Activated CD4-positive, CD25-positive, alpha-beta regulatory T cell treated with anti-CD3 and anti-CD28 coated beads, Interleukin-2, amount 50 U/mL, for 16 hours (primary cell): ENCODE data around the gene JUND.
A peak's percentile ranks its signal among the peaks of the same experiment; 100 is the strongest.

ENCODE experiments used
- DNase-seq: peaks from one replicate; pipeline ENCODE4 v3.0.0-alpha.2; 2020; ENCODE audit warnings: low read depth, low spot score

The JUND gene

GRCh38 chr19:18308948-18309325 lies 27.5 kb upstream of the JUND start:
- DNase-seq = no peak

DNA sequence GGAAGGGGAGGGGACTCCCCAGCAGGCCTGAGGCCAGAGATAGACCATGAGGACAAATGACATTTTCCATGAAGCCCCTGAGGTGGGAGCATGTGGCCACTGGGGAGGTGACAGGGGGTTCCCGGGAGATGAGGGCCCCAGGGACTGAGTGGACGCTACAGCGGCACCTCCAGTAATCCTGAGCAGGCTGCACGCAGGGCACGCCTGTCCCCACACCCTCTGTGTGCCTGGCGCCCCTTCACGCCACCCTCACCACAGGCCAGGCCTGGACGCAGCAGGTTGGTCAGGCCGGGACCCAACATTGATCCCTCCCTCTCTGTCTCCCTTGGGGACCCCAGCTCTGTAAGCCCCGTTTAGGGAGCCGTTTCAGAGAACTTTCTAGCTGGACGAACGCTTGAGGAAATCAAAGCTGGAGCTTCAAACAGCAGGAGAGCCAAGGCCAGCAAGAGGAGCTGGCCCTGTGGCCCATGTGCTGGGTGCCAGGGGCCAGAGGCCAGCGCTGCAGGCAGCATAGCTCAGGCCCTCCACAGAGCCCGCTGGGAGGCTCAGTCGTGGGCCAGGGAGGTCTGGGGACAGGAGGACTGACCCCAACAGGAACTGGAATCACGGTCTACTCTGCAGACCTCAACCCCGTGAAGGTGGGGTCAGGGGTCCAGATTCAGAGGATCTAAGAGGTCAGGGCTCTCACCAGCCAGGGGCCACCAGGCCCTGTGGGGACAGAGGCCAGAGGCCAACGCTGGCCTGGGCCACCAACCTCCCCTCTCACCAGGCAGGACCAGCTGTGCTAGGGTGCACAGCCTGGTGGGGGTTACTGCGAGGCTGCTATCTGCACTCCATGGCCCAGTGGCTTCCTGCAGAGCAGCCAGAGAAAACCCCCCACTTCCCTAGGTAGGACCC lies 26.9 kb upstream of the JUND start:
- no peak for DNase-seq

DNA sequence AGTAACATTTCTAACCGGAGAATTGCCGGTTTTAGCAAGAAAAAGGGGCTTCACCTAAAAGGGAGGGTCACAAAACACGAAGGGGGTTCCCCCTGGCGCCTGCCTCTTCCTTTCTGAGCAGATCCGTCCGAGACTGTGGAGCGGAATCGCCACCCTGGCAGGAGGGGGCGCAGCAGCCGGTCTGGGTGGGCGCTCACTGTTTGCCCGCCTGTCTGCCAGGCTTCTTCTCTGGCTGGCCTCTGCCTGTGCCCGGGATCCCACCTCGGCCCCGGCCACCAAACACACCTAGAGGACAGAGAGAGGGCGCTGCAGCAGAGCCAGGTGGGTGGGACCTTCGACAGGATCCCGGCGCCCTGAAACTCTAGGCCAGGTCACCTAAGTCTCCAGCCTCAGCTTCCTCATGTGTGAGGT lies 25.9 kb upstream of the JUND start:
- DNase-seq = no peak

DNA sequence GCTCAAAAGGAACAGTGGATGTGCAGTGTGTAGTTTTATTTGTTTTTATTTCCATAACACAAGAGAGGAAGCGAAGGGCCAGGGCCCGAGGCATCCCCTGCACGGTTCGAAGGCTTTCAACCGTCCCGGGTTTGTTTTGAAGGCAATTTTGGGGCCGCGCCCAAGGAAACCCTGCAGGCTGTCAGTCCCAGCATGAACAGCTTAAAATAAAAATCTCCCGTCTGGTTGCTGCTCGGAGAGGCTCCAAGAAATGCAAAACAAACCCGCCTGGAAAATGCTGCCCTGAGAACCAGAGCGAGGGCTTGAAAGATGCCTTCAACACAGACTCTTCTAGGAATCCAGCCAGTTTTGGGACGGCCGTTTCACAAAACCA lies 25.5 kb upstream of the JUND start:
- DNase-seq = no peak

GRCh38 chr19:18306209-18306887 lies 24.9 kb upstream of the JUND start:
- DNase-seq = no peak

DNA sequence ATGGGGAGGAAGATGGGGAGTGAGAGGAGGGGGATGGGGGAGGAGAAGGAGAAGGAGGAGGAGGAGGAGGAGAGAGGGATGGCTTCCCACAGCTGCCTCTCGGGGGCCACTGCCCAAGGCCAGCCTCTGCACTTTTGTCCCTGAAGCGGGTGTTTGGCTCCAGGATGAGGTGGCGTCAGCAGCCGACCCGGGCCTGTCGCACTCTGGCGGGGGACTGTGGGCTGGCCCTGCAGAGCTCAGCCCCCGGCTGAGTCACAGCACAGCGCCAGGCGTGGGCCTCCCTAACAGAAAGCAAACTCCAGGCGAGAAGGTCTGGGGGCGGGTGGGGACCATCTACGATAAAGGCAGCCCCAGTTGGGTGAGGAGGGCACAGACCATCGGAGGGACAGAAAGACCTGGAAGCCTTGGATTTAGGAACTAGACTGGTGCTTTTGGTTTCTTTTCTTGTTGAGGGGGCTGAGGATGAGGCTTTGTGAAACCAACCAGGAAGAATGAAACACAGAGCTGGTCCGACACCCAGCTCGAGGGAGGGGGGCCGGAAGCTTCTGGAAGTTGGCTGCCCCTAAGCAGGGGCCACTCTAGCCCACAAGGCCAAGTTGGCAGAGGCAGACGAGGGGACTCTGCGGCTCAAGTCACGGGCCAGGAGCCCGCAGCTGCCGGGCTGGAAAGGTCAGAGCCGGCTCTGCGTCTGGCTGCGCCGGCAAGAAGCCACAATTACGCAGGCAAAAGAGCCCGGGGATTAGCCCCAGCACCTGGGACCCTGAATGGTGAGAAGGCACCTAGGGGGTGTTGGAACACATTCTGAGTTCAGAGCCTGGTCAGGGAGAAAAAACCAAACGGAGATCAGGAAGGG lies 23.3 kb upstream of the JUND start:
- DNase-seq = peak; percentile 58

DNA sequence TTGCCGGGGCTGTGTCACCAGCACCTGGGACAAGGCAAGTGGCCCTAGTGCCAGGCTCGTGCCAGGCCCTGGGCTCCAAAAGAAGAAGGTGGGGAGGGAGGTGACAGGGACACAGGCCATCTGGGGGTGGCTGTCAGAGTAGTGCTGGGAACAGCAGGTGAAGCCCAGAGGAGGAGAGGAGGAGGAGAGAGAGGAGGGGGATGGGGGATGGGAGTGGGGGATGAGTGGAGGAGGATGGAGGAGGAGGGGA lies 22.7 kb upstream of the JUND start:
- no peak for DNase-seq

DNA sequence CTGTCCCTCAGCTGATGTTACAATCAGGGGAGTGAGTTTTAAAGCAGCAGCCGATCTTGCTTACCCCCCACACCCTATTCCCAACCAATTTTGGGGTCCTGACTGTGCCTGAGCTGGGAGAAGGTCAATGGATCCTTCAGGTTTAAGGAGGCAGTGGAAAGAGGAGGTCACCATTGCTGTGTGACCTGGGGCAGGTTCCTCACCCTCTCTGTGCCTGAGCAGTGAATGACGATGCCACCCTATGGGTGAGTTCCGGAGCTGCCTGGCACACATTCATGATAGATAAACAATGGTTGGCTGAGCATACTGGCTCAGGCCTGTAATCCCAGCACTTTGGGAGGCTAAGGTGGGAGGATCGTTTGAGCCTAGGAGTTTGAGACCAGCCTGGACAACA lies 20.3 kb upstream of the JUND start:
- no peak for DNase-seq

DNA sequence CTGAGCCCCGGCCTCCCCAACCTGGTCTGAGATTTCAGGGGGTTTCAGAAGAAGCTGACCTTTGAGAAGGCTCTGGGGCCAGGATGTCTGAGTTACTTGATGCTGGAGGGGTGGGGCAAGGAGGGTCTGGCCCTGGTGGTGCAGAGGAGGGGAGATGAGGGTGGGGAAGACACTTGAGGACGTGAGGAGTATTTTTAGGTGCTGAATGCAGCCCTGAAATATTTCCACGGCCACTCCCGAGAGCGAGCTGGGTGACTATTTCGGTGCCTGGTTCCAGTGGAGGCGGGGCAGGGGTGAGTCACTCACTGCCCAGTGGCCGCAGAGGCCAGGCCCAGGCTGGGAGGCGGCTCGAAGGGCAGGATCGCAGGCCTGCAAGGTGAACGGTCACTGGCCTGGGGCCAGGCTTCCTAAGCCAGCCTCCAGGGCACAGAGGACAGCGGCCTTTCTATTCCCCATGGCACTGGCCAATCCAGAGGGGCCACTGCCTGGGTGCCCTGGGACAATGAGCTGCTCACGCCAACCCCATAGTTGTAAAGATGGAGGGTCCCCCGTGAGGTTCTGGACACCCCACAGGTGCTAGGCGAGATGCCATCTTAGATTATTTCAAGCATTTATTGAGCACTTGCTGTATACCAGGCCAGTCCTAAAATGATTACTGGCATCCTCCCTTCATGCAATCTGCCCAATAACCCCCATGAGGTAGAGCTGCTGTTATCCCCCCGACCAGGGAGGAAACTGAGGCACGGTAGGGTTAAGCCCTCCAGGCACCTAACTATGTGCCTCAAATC lies 19.7 kb upstream of the JUND start:
- no peak for DNase-seq

DNA sequence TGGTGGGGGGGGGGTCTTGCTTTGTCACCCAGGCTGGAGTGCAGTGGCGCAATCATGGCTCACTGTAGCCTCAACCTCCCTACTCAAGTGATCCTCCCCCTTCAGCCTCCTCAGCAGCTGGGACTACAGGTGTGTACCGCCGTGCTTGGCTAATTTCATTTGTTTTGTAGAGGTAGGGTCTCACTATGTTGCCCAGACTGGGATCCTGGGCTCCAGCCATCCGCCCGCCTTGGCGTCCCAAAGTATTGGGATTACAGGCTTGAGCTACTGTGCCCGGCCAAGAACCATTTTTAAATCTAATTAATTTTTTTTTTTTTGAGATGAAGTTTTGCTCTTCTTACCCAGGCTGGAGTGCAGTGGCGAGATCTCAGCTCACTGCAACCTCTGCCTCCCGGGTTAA lies 18.2 kb upstream of the JUND start:
- no peak for DNase-seq

- no peak for DNase-seq
Measured at GRCh38 chr19:18298601-18299000, 17.2 kb upstream of the JUND start.

DNA sequence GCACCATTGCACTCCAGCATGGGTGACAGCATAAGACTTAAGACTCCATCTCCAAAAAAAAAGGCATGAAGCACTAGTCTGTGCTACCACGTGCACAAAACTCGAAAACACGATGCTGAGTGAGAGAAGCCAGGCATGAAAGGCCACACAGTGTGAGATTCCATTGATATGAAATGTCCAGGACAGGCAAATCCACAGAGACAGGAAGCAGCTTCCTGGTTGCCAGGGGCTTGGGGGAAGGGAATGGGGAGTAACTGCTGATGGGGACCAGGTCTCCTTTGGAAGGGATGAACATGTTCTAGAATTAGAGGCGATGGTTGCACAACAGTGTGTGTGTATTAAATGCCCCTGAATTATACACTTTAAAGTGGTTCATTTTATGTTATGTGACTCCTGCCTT lies 15.9 kb upstream of the JUND start:
- DNase-seq = no peak

- DNase-seq = no peak
Measured at GRCh38 chr19:18295034-18295451, 13.6 kb upstream of the JUND start.

- peak; percentile 74 for DNase-seq
Measured at GRCh38 chr19:18294467-18294864, 13.0 kb upstream of the JUND start.

DNA sequence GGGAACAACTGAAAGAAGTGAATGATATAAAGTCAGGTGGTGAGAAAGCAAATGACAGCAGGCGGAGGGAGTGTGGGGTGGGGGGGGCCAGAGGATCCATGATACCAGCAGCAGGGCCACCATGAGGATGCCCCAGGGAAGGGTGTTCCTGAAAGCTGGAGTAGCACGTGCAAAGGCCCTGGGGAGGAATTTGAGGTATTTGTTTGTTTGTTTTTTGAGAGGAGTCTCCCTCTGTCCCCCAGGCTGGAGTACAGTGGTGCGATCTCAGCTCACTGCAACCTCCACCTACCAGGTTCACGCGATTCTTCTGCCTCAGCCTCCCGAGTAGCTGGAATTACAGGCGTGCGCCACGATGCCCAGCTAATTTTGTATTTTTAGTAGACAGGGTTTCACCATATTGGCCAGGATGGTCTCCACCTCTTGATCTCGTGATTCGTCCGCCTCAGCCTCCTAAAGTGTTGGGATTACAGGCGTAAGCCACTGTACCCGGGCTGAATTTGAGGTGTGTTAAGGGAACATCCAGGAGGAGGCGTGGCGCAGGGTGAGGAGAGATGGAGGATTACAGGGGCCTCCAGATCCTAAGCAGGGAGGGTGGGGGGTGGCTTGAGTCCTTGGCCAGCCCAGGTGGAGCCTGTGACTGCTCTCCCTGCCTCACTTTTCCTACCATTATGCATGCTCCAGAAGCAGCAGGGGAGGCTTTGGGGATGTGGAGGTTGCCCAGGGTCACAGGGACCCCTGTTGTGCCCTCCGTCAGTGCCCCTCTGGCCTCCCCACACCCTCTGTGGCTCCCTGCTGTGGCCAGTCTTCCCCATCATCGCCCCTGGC lies 12.4 kb upstream of the JUND start:
- DNase-seq = no peak

DNA sequence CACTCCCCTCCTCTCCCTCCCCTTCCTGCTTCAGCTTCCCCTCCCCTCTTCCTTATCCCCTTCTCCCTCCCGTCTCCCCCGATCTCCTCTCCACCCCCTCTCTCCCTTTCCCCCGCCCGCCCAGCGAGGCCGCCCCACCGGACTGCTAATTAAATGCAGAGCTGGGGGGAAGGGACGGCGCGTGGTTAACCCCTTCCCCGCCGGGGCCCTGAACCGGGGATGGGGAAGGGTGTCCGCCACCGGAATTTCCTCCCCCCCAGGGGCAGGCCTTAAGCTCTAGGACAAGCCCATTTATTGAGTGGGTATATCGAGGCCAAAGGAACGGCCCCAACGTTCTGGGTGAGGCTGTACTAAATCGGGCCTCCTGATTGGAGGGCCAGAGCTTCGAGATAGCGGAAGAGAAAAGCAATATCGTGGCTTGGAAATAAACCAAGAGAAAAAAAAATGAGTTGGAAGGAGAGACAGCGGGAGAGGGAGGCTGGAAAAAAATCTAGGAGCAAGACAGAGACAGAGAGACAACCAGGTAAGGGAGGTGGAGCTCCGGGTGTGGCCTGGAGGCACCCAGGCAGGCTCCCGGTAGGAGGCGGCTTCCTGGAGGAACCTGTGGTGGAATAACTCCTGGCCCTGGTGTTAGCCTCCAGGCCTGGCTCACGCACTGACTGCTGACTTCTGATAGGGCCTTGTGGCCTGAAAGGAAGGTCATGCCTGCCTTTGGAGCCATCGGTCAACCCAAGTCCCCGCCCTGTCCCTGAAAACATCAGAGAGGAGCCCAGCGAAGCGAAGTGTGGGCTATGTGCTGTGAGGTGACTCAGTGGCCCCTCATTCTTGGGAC lies 11.6 kb upstream of the JUND start:
- DNase-seq = no peak

- DNase-seq = no peak
Measured at GRCh38 chr19:18292462-18292809, 11.0 kb upstream of the JUND start.

GRCh38 chr19:18291590-18292461 lies 10.4 kb upstream of the JUND start:
- DNase-seq = peak; percentile 62

DNA sequence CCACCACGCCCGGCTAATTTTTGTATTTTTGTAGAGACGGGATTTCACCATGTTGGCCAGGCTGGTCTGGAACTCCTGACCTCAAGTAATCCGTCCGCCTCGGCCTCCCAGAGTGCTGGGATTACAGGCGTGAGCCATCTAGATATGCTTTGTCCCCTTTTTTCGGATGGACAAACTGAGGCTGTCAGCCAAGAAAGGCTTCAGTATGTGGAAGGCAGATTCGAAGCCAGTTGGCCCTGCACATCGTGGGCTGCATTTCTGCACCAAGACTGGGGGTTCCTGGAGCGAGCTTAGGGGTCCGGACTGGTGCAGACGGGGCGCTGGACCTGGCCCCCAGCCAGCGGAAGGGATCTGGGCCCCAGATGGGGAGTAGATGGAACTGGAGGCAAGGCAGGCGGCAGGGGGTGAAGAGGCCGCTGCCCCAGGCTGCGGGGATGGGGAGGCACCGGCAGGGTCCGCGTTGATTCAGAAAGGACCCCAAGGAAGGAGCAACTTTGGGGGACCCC lies 9.7 kb upstream of the JUND start:
- no peak for DNase-seq
